Effector memory CD8-positive, alpha-beta T cell (primary cell): ENCODE results near the gene SNRNP70.
"Not testable (repeated sequence)": the region's sequence is repeated elsewhere in the genome, so short reads cannot be mapped to it uniquely, and the experiment has no call there.

Experiments
- ATAC-seq: fragments of 150-1000 bp; cut with Tn5 transposase; replicated peaks from 2 replicates; pipeline ENCODE4 v1.10.0; 2021; ENCODE audit warnings: mild to moderate bottlenecking, moderate library complexity
- DNase-seq, 3 experiments: peaks; one replicate each; pipeline ENCODE4 v3.0.0; 2021
- H3K27ac Mint-ChIP-seq, 2 donors: one replicate each; pipeline ENCODE4 v1.8.0; 2022; ENCODE audit warnings: mild to moderate bottlenecking in 2 of 2, mixed read lengths in 2 of 2, moderate library complexity in 2 of 2
- H3K27me3 Mint-ChIP-seq, 2 donors: one replicate each; pipeline ENCODE4 v1.8.0; 2022; ENCODE audit warnings: mixed read lengths in 2 of 2
- H3K36me3 Mint-ChIP-seq: one replicate; pipeline ENCODE4 v1.8.0; 2022; ENCODE audit warnings: mild to moderate bottlenecking, moderate library complexity, mixed read lengths; ENCODE audit not compliant: insufficient read depth
- H3K4me1 Mint-ChIP-seq, 2 donors: one replicate each; pipeline ENCODE4 v1.8.0; 2022; ENCODE audit warnings: low read depth in 2 of 2, mixed read lengths in 2 of 2
- H3K4me3 Mint-ChIP-seq, 2 donors: one replicate each; pipeline ENCODE4 v1.8.0; 2022; ENCODE audit warnings: mild to moderate bottlenecking in 2 of 2, mixed read lengths in 2 of 2, moderate library complexity in 2 of 2
- H3K9me3 Mint-ChIP-seq, 2 donors: one replicate each; pipeline ENCODE4 v1.8.0; 2022; ENCODE audit warnings: mixed read lengths in 2 of 2

SNRNP70 gene

DNA sequence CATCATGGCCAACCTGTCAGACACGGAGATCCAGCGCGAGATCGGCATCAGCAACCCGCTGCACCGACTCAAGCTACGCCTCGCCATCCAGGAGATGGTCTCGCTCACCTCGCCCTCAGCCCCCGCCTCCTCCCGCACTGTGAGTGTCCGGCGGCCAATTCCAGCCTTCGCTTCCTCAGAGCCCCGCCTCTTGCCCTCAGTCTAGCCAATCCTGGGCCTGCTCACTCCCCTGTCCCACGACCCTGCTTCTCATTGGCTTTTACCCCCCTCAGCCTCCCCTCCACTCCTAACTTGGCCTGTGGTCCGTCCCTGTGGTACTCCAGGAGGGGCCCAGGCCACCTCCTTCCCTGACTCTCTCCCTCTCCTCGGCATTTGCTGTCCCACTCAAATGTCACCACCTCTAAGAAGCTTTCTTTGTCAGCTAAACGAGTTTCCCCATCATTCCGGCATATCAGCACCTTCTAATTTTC, 57.6 kb downstream of the SNRNP70 start:
- DNase-seq (no peak), ATAC-seq (peak; percentile 61)
- Mint-ChIP-seq H3K27ac (no peak overlapping the region), H3K4me3 (peak overlapping the region; percentile 57 to 59), H3K36me3 (no peaks in the 10 kb centered on the region), H3K9me3 (no peaks in the 10 kb centered on the region), H3K4me1 (peaks cover 15 to 18% of the 10 kb centered on the region in 2 donors), H3K27me3 (peaks cover 43 to 47% of the 10 kb centered on the region in 2 donors)

DNA sequence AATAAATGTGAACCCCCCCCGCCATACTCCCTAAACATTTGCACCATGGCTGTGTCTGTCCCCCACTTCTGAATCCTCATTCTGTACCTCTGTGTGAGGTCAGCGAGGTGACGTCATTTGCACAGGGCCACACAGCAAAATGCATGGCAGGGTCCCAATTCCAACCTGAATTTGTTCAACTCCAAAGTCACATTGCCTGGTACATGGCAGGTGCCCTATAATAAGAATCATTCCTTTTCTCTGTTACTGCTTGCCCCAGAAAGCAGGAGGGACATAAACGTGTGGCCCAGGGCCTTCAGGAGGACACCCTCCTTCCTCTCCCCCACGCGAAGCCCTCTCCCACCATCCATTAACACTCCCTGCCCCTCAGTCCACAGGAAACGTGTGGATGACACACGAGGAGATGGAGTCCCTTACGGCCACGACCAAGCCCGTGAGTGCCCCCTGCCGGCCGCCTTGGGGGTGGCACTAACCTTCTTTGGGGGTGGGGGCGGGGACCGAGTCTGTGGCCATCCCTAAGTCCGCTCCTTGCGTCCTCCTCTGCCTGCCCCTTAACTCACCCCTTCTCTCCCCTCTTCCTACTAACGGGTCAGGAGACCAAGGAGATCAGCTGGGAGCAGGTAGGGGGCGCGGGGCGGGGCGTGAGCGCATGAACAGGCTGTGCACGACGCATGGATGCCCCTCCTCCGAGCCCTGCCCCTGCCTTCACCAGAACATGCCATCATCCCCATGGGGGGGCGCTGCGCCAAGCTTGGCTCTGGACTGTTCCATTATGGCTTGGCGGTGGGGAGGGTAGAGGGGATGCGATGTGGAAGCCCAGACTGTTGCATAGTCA, 60.5 kb downstream of the SNRNP70 start:
- Mint-ChIP-seq H3K4me1 (peaks cover 33 to 35% of the 10 kb centered on the region in 2 donors), H3K9me3 (no peaks in the 10 kb centered on the region), H3K27me3 (peaks cover 67 to 76% of the 10 kb centered on the region in 2 donors), H3K27ac (no peak overlapping the region), H3K36me3 (peaks cover 10% of the 10 kb centered on the region), H3K4me3 (no peak overlapping the region)
- ATAC-seq (peak; percentile 61), DNase-seq (peak; percentile 72 to 75 (median 73))

DNA sequence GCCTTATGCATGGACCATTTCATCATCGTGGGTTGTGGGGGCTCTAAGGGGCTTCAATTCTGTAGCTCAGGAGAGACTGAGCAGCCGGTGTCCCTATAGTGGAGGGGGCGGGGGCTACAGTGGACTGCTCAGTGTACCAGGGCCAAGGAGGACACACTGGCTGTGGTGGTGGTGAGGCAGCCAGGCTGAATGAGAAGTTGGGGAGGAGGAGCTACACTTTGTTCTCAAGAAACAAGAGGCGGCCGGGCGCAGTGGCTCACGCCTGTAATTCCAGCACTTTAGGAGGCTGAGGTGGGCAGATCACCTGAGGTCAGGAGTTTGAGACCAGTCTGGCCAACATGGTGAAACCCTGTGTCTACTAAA, 61.1 kb downstream of the SNRNP70 start:
- DNase-seq, H3K9me3 Mint-ChIP-seq, ATAC-seq, H3K36me3 Mint-ChIP-seq, H3K4me3 Mint-ChIP-seq, H3K27ac Mint-ChIP-seq: not testable (repeated sequence)
- peaks cover 33 to 37% of the 10 kb centered on the region in 2 donors for H3K4me1 Mint-ChIP-seq
- H3K27me3 Mint-ChIP-seq: peaks cover 70 to 82% of the 10 kb centered on the region in 2 donors

DNA sequence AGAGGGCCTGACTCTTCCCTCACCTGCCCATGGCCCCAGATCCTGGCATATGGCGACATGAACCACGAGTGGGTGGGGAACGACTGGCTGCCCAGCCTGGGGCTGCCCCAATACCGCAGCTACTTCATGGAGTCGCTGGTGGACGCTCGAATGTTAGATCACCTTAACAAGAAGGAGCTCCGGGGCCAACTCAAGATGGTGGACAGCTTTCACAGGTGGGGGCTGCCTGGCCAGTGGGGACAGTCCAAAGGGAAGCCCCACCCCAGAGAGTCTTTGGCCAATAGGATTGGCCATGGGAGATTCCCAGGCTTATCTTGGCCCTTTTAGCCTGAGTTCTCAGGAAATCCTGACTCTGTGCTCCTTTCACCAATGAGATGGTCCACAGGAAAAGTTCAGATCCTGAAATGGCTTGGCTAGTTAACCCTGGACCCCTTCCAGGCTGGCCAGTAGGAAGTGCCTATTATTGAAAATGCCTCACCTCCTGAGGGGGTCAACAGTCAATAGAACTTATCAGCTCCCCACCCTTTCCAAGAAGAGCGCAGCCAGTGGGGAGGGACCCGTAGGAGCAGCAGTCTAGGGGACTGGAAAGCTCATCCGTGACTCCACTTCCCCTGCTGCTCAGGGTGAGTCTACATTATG, 62.9 kb downstream of the SNRNP70 start:
- DNase-seq (no peak), ATAC-seq (no peak)
- Mint-ChIP-seq H3K36me3 (peaks cover 10% of the 10 kb centered on the region), H3K27me3 (peaks cover 70 to 85% of the 10 kb centered on the region in 2 donors), H3K9me3 (no peaks in the 10 kb centered on the region), H3K27ac (peak overlapping the region in 1 of 2 donors; percentile 26), H3K4me3 (peak overlapping the region; percentile 69 to 84), H3K4me1 (peaks cover 31 to 34% of the 10 kb centered on the region in 2 donors)

DNA sequence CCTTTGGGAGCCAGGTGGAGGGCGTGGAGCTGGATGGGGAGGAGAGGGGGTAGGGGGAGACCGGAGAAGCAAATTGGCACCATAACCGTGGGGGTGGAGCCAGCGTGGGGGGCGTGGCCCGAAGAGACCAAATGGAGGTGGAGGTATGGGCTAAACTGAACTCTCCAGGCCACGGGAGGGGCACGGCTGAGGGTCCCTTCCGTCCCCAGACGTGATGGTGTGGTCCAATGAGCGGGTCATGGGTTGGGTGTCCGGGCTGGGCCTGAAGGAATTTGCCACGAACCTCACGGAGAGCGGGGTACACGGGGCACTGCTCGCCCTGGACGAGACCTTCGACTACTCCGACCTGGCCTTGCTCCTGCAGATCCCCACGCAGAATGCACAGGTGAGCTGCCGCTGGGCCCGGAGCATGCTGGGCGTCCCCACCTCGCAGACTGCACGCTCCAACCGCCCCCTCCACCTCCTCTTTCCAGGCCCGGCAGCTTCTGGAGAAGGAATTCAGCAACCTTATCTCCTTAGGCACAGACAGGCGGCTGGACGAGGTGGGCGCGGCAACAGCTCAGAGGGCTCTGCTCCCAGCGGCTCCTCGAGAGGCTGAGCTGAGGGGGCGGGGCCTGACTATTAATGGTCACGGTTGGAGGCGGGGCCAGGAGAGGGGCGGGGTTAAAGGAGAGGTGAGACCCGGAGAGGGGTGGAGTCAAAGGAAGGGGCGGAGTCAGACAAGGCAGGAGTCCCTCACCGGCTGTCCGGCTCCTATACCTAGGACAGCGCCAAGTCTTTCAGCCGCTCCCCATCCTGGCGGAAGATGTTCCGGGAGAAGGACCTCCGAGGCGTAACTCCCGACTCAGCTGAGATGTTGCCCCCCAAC, 63.8 kb downstream of the SNRNP70 start:
- Mint-ChIP-seq H3K4me1 (peaks cover 31 to 32% of the 10 kb centered on the region in 2 donors), H3K4me3 (peak overlapping the region; percentile 81 to 84), H3K9me3 (no peaks in the 10 kb centered on the region), H3K27ac (peak overlapping the region in 1 of 2 donors; percentile 26), H3K36me3 (peaks cover 10% of the 10 kb centered on the region), H3K27me3 (peaks cover 75 to 90% of the 10 kb centered on the region in 2 donors)
- peak; percentile 72 to 78 (median 73) for DNase-seq
- ATAC-seq: peak; percentile 59

DNA sequence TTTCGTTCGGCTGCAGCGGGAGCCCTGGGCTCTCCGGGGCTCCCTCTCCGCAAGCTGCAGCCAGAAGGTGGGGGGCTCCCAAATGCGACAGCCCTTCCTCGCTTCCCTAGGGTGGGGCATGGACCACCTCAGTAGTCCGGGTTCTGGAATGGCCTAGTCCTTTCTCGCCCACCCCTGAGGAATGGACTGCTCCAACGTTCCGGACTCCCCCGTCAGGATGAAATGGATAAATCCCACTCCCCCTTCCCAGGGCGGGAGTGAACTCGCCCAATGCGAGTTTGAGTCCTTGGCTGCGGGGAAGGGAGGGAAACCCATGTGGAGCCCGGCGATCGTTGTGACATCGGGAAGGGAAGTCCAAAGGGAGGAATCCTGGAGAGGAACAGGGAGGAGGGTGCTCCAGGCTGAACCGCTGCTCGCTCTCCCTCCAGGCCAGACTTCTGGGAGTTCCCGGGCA, 64.4 kb downstream of the SNRNP70 start:
- Mint-ChIP-seq H3K4me1 (peaks cover 31 to 32% of the 10 kb centered on the region in 2 donors), H3K36me3 (peaks cover 10% of the 10 kb centered on the region), H3K9me3 (no peaks in the 10 kb centered on the region), H3K27me3 (peaks cover 81 to 96% of the 10 kb centered on the region in 2 donors), H3K27ac (no peak overlapping the region), H3K4me3 (peak overlapping the region; percentile 81 to 84)
- DNase-seq (no peak), ATAC-seq (no peak)

DNA sequence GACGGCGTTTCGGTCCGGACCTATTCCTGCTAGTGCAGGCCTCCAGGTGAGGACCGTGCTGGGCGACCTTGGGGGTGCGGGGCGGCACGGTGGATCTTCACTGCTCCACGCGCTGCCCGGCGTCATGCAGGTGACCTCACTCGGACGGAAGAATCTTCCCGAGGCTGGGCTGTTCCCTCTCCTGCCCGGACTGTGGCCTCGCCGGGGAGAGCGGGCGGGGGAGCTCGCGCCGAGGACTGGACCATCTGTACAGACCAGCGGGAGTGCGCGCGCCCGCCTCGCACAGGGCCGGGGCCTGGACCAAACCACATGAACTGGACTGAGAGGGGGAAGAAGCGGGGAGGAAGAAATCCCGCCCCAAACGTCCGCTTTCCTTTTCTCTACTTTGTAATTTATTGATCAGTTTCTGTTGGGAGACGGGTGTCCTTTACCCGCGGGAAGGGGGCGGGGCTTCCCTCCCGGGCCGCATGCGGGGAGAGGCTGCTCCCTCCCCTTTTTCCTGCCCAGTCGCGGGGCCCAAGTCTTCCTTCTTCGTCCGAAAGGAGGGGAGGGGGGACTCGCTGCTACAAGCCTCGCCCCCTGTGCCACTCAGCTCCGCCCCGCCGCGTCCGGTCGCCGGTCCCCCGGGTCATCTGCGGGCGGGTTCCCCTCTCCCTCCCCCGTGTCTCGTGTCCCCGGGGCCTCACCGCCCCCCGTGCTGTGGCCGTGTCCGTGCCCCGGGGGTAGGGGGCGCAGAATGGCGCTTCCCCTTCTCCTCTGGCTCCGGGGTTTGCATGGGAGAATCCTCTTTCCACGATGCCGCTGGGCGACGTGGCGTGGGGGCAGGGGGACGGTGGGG, 65.1 kb downstream of the SNRNP70 start:
- Mint-ChIP-seq H3K27ac (no peak overlapping the region), H3K36me3 (peaks cover 10% of the 10 kb centered on the region), H3K4me1 (peaks cover 31 to 32% of the 10 kb centered on the region in 2 donors), H3K9me3 (no peaks in the 10 kb centered on the region), H3K27me3 (peaks cover 82 to 100% of the 10 kb centered on the region in 2 donors), H3K4me3 (peak overlapping the region; percentile 81 to 84)
- no peak for DNase-seq
- ATAC-seq: no peak

DNA sequence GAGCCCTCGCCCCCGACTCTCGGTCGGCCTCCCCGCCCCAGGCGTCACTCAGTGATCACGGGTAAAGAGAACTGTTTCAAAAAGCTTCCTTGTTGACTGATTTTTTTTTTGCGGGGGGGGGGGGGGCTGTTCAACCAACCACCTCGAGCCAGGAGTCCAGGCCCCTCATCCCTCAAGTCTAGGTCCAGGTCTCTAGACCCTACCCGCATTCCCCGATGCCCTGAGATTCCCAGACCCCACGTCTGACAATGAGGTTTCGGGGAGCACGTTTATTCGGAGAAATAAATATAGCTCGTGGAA, 65.6 kb downstream of the SNRNP70 start:
- ATAC-seq: no peak
- H3K4me3 Mint-ChIP-seq: peak overlapping the region; percentile 81 to 84

DNA sequence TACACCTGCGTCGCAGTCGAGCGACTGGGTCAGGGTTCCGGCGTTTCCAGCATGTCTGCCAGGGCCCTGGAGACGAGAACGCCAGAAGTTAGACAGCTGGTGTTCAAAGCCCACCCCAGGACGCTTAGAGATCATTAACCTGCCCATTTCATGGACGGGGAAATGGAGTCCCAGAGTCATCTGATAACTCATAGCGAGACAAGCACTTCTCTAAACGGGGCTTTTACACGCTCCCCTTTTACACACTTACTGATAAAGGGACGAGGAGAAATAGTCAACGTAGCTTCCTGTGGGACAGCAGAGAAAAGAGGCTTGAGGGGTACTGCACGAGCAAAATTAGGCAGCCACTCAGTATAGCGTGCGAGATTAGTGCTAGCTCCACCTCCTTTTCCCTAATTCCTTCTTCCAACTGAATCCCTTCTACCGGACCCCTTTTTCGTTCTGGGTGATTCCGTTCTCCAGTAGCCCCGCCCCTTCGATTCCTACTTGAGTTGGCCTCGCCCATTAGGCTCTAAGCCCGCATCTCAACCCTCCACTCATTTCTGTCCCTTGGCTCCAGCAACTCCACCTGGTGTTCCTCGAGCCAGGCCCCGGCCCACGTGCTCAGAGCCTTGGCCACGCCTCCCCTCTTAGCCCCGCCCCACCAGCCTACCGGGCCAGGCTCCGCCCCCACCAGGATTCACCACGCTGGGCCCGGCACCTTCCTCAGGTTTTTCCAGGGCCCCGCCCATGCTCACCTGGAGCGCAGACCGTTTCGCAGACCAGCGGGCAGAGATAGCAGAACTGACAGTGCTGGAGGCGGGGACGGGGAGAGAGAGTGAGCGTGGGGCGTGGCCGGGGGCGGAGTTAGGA, 66.2 kb downstream of the SNRNP70 start:
- ATAC-seq (peak; percentile 28), DNase-seq (peak in 2 of 3 experiments; percentile 33 to 40)
- peaks cover 79 to 100% of the 10 kb centered on the region in 2 donors for H3K27me3 Mint-ChIP-seq
- H3K4me3 Mint-ChIP-seq: peak overlapping the region; percentile 81 to 84
- no peaks in the 10 kb centered on the region for H3K9me3 Mint-ChIP-seq
- H3K27ac Mint-ChIP-seq: no peak overlapping the region
- H3K4me1 Mint-ChIP-seq: peaks cover 21 to 22% of the 10 kb centered on the region in 2 donors
- peaks cover 10% of the 10 kb centered on the region for H3K36me3 Mint-ChIP-seq

More for the DNA sequence above, 65.6 kb downstream of the SNRNP70 start:
- Mint-ChIP-seq H3K9me3 (no peaks in the 10 kb centered on the region), H3K27me3 (peaks cover 80 to 100% of the 10 kb centered on the region in 2 donors), H3K36me3 (peaks cover 10% of the 10 kb centered on the region), H3K4me1 (peaks cover 26% of the 10 kb centered on the region in 2 donors), H3K27ac (no peak overlapping the region)
- DNase-seq: no peak

DNA sequence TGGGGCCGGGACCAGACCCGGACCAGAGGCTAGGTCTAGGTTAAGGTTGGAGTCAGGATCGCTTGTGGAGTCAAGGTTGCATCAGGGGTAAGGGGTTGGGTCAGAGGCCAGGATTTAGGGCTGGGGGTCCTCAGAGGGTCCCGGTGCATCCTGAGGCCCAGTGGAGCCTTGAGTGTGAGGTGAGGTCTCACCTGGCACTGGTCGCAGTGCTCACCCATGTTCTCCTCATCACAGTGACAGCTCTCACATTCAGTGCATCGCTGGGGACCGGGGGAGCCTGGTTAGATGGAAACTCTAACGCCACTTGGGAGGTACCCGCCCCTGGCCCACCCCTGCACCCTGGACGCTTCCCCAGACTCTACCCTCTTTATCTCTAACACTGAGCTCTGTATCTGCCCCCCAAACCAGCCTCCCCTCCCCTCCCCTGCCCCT, 66.9 kb downstream of the SNRNP70 start:
- peaks cover 10% of the 10 kb centered on the region for H3K36me3 Mint-ChIP-seq
- H3K27ac Mint-ChIP-seq: no peak overlapping the region
- DNase-seq (no peak), ATAC-seq (no peak)
- peaks cover 75 to 99% of the 10 kb centered on the region in 2 donors for H3K27me3 Mint-ChIP-seq
- peaks cover 21 to 22% of the 10 kb centered on the region in 2 donors for H3K4me1 Mint-ChIP-seq
- no peaks in the 10 kb centered on the region for H3K9me3 Mint-ChIP-seq
- peak overlapping the region in 1 of 2 donors; percentile 81 for H3K4me3 Mint-ChIP-seq

DNA sequence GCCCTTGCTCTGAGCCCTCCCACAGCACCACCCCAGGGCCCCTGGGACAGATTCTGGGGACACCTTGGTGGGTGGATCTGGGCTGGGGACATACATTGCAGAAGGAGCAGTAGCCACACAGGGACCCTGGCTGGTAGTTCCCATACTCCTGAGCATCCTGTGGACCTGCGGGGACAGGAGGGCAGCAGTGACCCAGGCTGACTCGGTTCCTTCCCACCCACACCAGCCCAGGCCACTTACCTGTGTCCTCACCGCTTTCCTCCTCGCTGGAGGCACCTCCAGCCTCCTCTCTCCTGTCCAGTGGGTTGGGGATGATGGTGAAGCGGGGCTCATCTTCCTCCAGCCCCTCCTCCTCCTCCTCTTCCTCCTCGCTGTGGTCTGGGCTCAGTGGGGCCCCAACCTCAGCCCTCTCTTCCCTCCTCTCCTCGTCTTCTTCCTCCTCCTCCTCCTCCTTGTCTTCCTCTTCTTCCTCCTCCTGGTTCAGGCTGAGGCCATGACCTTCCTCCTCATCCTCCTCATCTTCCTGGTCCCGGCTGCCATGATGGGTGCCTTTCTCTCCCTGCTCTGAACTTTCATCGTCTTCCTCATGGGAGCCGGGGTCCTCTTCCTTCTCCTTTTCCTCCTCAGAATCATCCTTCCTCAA, 68.0 kb downstream of the SNRNP70 start:
- H3K27ac Mint-ChIP-seq: no peak overlapping the region
- H3K36me3 Mint-ChIP-seq: peaks cover 7% of the 10 kb centered on the region

More for the DNA sequence above, 68.0 kb downstream of the SNRNP70 start:
- ATAC-seq (no peak), DNase-seq (no peak)
- peaks cover 23 to 25% of the 10 kb centered on the region in 2 donors for H3K4me1 Mint-ChIP-seq
- peak overlapping the region in 1 of 2 donors; percentile 58 for H3K4me3 Mint-ChIP-seq
- peaks cover 73 to 99% of the 10 kb centered on the region in 2 donors for H3K27me3 Mint-ChIP-seq
- H3K9me3 Mint-ChIP-seq: no peaks in the 10 kb centered on the region
